ENCODE measurements around the gene TIMM17B. TPM values are rescaled to one million over a fixed set of nuclear protein-coding genes. Genes with fewer than 3 reads are reported as not detected.

Gene TIMM17B
- total and polyA plus RNA-seq, 2 experiments from 2014 or later = 26.7 to 44.7 TPM

- in situ Hi-C loops (cut with MboI) = loop anchor here (25.0 kb wide), 1 partner anchor 241 kb away; no protein-coding TSS in a partner anchor
- no peak overlapping the region for H2AFZ ChIP-seq
- no peak for TF ChIP-seq EZH2phosphoT487 (IDR thresholded peaks at IDR 0.05; ENCODE audit: insufficient read depth, low read depth)
- TF ChIP-seq EZH2 (IDR thresholded peaks at IDR 0.05; ENCODE audit: insufficient read depth, poor library complexity, severe bottlenecking) = no peak
- H3K4me2 ChIP-seq (ENCODE audit: unreplicated experiment) = no peak overlapping the region
- no peak overlapping the region for H3K4me3 ChIP-seq
- H3K79me2 ChIP-seq (ENCODE audit: insufficient read depth) = peaks cover 31% of the 10 kb centered on the region
- 0 out of 2 replicates have a peak, but pooled peaks cover 4% of the 10 kb centered on the region for H3K4me1 ChIP-seq (ENCODE audit: insufficient read depth)
- 82 to 87% methylated on average over 5 to 6 of the region's 6 CpGs for WGBS, 2 experiments (ENCODE audit: low coverage in 1 of 2, low lambda C conversion rate in 2 of 2, missing lambda C conversion rate in 2 of 2)
- no peak for DNase-seq
- no peak overlapping the region for H3K27ac ChIP-seq
- H3K9me3 ChIP-seq (ENCODE audit: low read depth) = no peaks in the 10 kb centered on the region
- H3K9ac ChIP-seq = no peak overlapping the region
- H3K27me3 ChIP-seq (replicated peaks; ENCODE audit: insufficient read depth) = no peaks in the 10 kb centered on the region
- H4K20me1 ChIP-seq (ENCODE audit: insufficient read depth) = no peaks in the 10 kb centered on the region
- no peaks in the 10 kb centered on the region for H3F3A ChIP-seq (ENCODE audit: insufficient read depth)
- no peaks in the 10 kb centered on the region for H3K36me3 ChIP-seq (ENCODE audit: low read depth)
- no peaks in the 10 kb centered on the region for H3K9me2 ChIP-seq (ENCODE audit: insufficient read depth)
Observed at GRCh38 chrX:48903290-48903689, 5.7 kb upstream of the TIMM17B start.

GRCh38 chrX:48902776-48903175 is 5.2 kb upstream of the TIMM17B start:
- Histone ChIP-seq H3K4me2 (ENCODE audit: unreplicated experiment) (no peak overlapping the region), H4K20me1 (ENCODE audit: insufficient read depth) (no peaks in the 10 kb centered on the region)
- 83 to 92% methylated on average over 8 to 14 of the region's 14 CpGs for WGBS, 2 experiments (ENCODE audit: low coverage in 1 of 2, low lambda C conversion rate in 2 of 2, missing lambda C conversion rate in 2 of 2)

GRCh38 chrX:48902135-48902534 is 4.6 kb upstream of the TIMM17B start:
- H2AFZ ChIP-seq = no peak overlapping the region
- H3K36me3 ChIP-seq (ENCODE audit: low read depth) = no peaks in the 10 kb centered on the region
- 0 out of 2 replicates have a peak, but pooled peaks cover 4% of the 10 kb centered on the region for H3K4me1 ChIP-seq (ENCODE audit: insufficient read depth)
- no peak for DNase-seq
- no peaks in the 10 kb centered on the region for H3K9me2 ChIP-seq (ENCODE audit: insufficient read depth)
- H3F3A ChIP-seq (ENCODE audit: insufficient read depth) = no peaks in the 10 kb centered on the region
- H3K9me3 ChIP-seq (ENCODE audit: low read depth) = no peaks in the 10 kb centered on the region
- in situ Hi-C loops (cut with MboI) = loop anchor here (25.0 kb wide), 1 partner anchor 240 kb away; no protein-coding TSS in a partner anchor
- no peak overlapping the region for H3K27ac ChIP-seq
- TF ChIP-seq EZH2phosphoT487 (IDR thresholded peaks at IDR 0.05; ENCODE audit: insufficient read depth, low read depth) (no peak), EZH2 (IDR thresholded peaks at IDR 0.05; ENCODE audit: insufficient read depth, poor library complexity, severe bottlenecking) (no peak)
- H3K4me3 ChIP-seq = no peak overlapping the region
- WGBS, 2 experiments (ENCODE audit: low coverage in 1 of 2, low lambda C conversion rate in 2 of 2, missing lambda C conversion rate in 2 of 2) = 91 to 99% methylated on average over 9 to 20 of the region's 20 CpGs
- no peak overlapping the region for H3K9ac ChIP-seq
- no peaks in the 10 kb centered on the region for H3K27me3 ChIP-seq (replicated peaks; ENCODE audit: insufficient read depth)
- no peak overlapping the region for H3K4me2 ChIP-seq (ENCODE audit: unreplicated experiment)
- H4K20me1 ChIP-seq (ENCODE audit: insufficient read depth) = no peaks in the 10 kb centered on the region
- peaks cover 23% of the 10 kb centered on the region for H3K79me2 ChIP-seq (ENCODE audit: insufficient read depth)

More at GRCh38 chrX:48902776-48903175, 5.2 kb upstream of the TIMM17B start:
- Histone ChIP-seq H3K27me3 (replicated peaks; ENCODE audit: insufficient read depth) (no peaks in the 10 kb centered on the region), H3K9ac (no peak overlapping the region), H3K4me1 (ENCODE audit: insufficient read depth) (0 out of 2 replicates have a peak, but pooled peaks cover 4% of the 10 kb centered on the region), H3K9me3 (ENCODE audit: low read depth) (no peaks in the 10 kb centered on the region), H3F3A (ENCODE audit: insufficient read depth) (no peaks in the 10 kb centered on the region), H3K36me3 (ENCODE audit: low read depth) (no peaks in the 10 kb centered on the region), H2AFZ (no peak overlapping the region), H3K4me3 (no peak overlapping the region), H3K9me2 (ENCODE audit: insufficient read depth) (no peaks in the 10 kb centered on the region), H3K79me2 (ENCODE audit: insufficient read depth) (peaks cover 29% of the 10 kb centered on the region), H3K27ac (no peak overlapping the region)
- TF ChIP-seq EZH2phosphoT487 (IDR thresholded peaks at IDR 0.05; ENCODE audit: insufficient read depth, low read depth) (no peak), EZH2 (IDR thresholded peaks at IDR 0.05; ENCODE audit: insufficient read depth, poor library complexity, severe bottlenecking) (no peak)
- in situ Hi-C loops (cut with MboI) = loop anchor here (25.0 kb wide), 1 partner anchor 240 kb away; no protein-coding TSS in a partner anchor
- DNase-seq = no peak

GRCh38 chrX:48901069-48901468 is 3.5 kb upstream of the TIMM17B start:
- WGBS, 2 experiments (ENCODE audit: low coverage in 1 of 2, low lambda C conversion rate in 2 of 2, missing lambda C conversion rate in 2 of 2) = 95 to 100% methylated on average over 7 of the region's 7 CpGs
- Histone ChIP-seq H3K9me3 (ENCODE audit: low read depth) (no peaks in the 10 kb centered on the region), H3K36me3 (ENCODE audit: low read depth) (no peaks in the 10 kb centered on the region), H2AFZ (no peak overlapping the region), H3K79me2 (ENCODE audit: insufficient read depth) (peaks cover 31% of the 10 kb centered on the region), H3F3A (ENCODE audit: insufficient read depth) (no peaks in the 10 kb centered on the region), H3K9ac (no peak overlapping the region), H3K27me3 (replicated peaks; ENCODE audit: insufficient read depth) (no peaks in the 10 kb centered on the region), H4K20me1 (ENCODE audit: insufficient read depth) (no peaks in the 10 kb centered on the region), H3K4me1 (ENCODE audit: insufficient read depth) (0 out of 2 replicates have a peak, but pooled peaks cover 4% of the 10 kb centered on the region), H3K4me3 (no peak overlapping the region), H3K4me2 (ENCODE audit: unreplicated experiment) (no peak overlapping the region), H3K9me2 (ENCODE audit: insufficient read depth) (no peaks in the 10 kb centered on the region), H3K27ac (no peak overlapping the region)
- no peak for DNase-seq
- in situ Hi-C loops (cut with MboI) = loop anchor here (25.0 kb wide), 1 partner anchor 239 kb away; no protein-coding TSS in a partner anchor
- TF ChIP-seq EZH2 (IDR thresholded peaks at IDR 0.05; ENCODE audit: insufficient read depth, poor library complexity, severe bottlenecking) (no peak), EZH2phosphoT487 (IDR thresholded peaks at IDR 0.05; ENCODE audit: insufficient read depth, low read depth) (no peak)

All from GM23248 (cell line).